SU-DHL-6 (cell line): ENCODE results near the gene EIF3I.

Experiments
- H2AFZ ChIP-seq: fragments of 200-600 bp; sonication (generic); 2 replicates; pipeline ENCODE4 v1.6.1; 2014; ENCODE audit warnings: low read depth, mild to moderate bottlenecking, moderate library complexity, mixed read lengths, antibody characterized with exemption, low read length; ENCODE audit not compliant: severe bottlenecking
- H3F3A ChIP-seq: fragments of 200-600 bp; shearing (Covaris generic); 2 replicates; pipeline ENCODE4 v1.6.0; 2016; ENCODE audit warnings: antibody characterized with exemption, mild to moderate bottlenecking; ENCODE audit not compliant: insufficient read depth
- H3K27ac ChIP-seq: fragments of 200-600 bp; sonication (generic); 2 replicates; pipeline ENCODE4 v1.5.1; 2016; ENCODE audit warnings: low read depth, mild to moderate bottlenecking, low read length, moderate library complexity, mixed read lengths
- H3K27me3 ChIP-seq: fragments of 200-600 bp; sonication (generic), shearing (Covaris generic); 2 replicates; pipeline ENCODE4 v1.6.0; 2014; ENCODE audit warnings: mild to moderate bottlenecking, low read length
- H3K36me3 ChIP-seq: fragments of 200-600 bp; sonication (generic); 2 replicates; pipeline ENCODE4 v1.6.1; 2014; ENCODE audit warnings: mild to moderate bottlenecking, low read length, mixed read lengths
- H3K4me2 ChIP-seq: fragments of 300-600, 200-600 bp; shearing (Covaris generic), sonication (generic); 2 replicates; pipeline ENCODE4 v1.6.0; 2014; ENCODE audit warnings: low read length, low read depth, mild to moderate bottlenecking; ENCODE audit not compliant: poor library complexity, severe bottlenecking
- H3K4me3 ChIP-seq: fragments of 200-600 bp; sonication (generic); 2 replicates; pipeline ENCODE4 v1.5.1; 2014; ENCODE audit warnings: antibody characterized with exemption, low read length, mild to moderate bottlenecking, mixed read lengths; ENCODE audit not compliant: insufficient read depth, poor library complexity, severe bottlenecking
- H3K79me2 ChIP-seq: fragments of 200-600 bp; sonication (generic); 2 replicates; pipeline ENCODE4 v1.6.1; 2014; ENCODE audit warnings: mild to moderate bottlenecking, low read length, moderate library complexity; ENCODE audit not compliant: insufficient read depth
- H3K9ac ChIP-seq: fragments of 200-600 bp; sonication (generic); 2 replicates; pipeline ENCODE4 v1.7.0; 2014; ENCODE audit warnings: mild to moderate bottlenecking, low read length
- H3K9me2 ChIP-seq: fragments of 200-600 bp; sonication (generic); replicated peaks from 2 replicates; pipeline ENCODE4 v1.6.1; 2014; ENCODE audit warnings: low read length; ENCODE audit not compliant: insufficient read depth
- H3K9me3 ChIP-seq: fragments of 200-600 bp; sonication (generic); 2 replicates; pipeline ENCODE4 v1.6.1; 2014; ENCODE audit warnings: low read length, mixed read lengths; ENCODE audit not compliant: insufficient read depth
- H4K20me1 ChIP-seq: fragments of 200-600 bp; sonication (generic); 2 replicates; pipeline ENCODE4 v1.6.1; 2014; ENCODE audit warnings: low read depth, mild to moderate bottlenecking, antibody characterized with exemption, low read length, moderate library complexity, mixed read lengths
- CTCF ChIP-seq: fragments of 200-600 bp; sonication (generic); IDR thresholded peaks from one replicate; pipeline ENCODE4 v1.5.1; 2017; ENCODE audit warnings: antibody characterized with exemption, mild to moderate bottlenecking, low read length, moderate library complexity; ENCODE audit not compliant: insufficient read depth, poor library complexity, severe bottlenecking
- EZH2phosphoT487 ChIP-seq: fragments of 200-600 bp; sonication (generic), shearing (Covaris generic); conservative IDR thresholded peaks from 2 replicates; pipeline ENCODE4 v1.6.1; 2018; ENCODE audit warnings: mild to moderate bottlenecking, antibody characterized with exemption, low read length, moderate library complexity, mixed read lengths

EIF3I gene

GRCh38 chr1:32273391-32274208 lies 51.4 kb downstream of the EIF3I start:
- Histone ChIP-seq H3K79me2 (peaks cover 4% of the 10 kb centered on the region; the same call in 1 of the 2 replicates), H4K20me1 (no peaks in the 10 kb centered on the region), H3K9me2 (no peaks in the 10 kb centered on the region), H3K9me3 (no peaks in the 10 kb centered on the region), H3K9ac (peak overlapping the region; percentile 57), H2AFZ (peak overlapping the region; percentile 22), H3F3A (peaks cover 14% of the 10 kb centered on the region), H3K36me3 (no peaks in the 10 kb centered on the region), H3K4me3 (peak overlapping the region; percentile 42), H3K27ac (peak overlapping the region; percentile 85), H3K27me3 (no peaks in the 10 kb centered on the region), H3K4me2 (peak overlapping the region; percentile 75)
- no peak for TF ChIP-seq EZH2phosphoT487
- no peak for TF ChIP-seq CTCF

GRCh38 chr1:32274646-32275340 lies 52.6 kb downstream of the EIF3I start:
- Histone ChIP-seq H3K79me2 (peaks cover 4% of the 10 kb centered on the region; the same call in 1 of the 2 replicates), H3K36me3 (peaks cover under 1% of the 10 kb centered on the region; the same call in 1 of the 2 replicates), H3K27ac (peak overlapping the region; percentile 85), H3K4me2 (peak overlapping the region; percentile 75), H3K9me2 (no peaks in the 10 kb centered on the region), H4K20me1 (no peaks in the 10 kb centered on the region), H3K27me3 (no peaks in the 10 kb centered on the region), H3K4me3 (peak overlapping the region; percentile 42), H3K9ac (peak overlapping the region; percentile 57), H2AFZ (no peak overlapping the region), H3F3A (peaks cover 12% of the 10 kb centered on the region), H3K9me3 (no peaks in the 10 kb centered on the region)
- TF ChIP-seq EZH2phosphoT487 (no peak), CTCF (no peak)

- H3K9me2 ChIP-seq = no peaks in the 10 kb centered on the region
- H3K36me3 ChIP-seq = peaks cover 4% of the 10 kb centered on the region; the same call in 1 of the 2 replicates
- H3K9ac ChIP-seq = no peak overlapping the region
- H3K27me3 ChIP-seq = no peaks in the 10 kb centered on the region
- no peaks in the 10 kb centered on the region for H3K9me3 ChIP-seq
- H3K4me2 ChIP-seq = no peak overlapping the region
- H3K27ac ChIP-seq = no peak overlapping the region
- H4K20me1 ChIP-seq = no peaks in the 10 kb centered on the region
- no peak overlapping the region for H3K4me3 ChIP-seq
- peaks cover 4% of the 10 kb centered on the region; the same call in 1 of the 2 replicates for H3K79me2 ChIP-seq
- no peak overlapping the region for H2AFZ ChIP-seq
- TF ChIP-seq CTCF (no peak), EZH2phosphoT487 (no peak)
- H3F3A ChIP-seq = peaks cover 10% of the 10 kb centered on the region
Measured at GRCh38 chr1:32275424-32275823, 53.2 kb downstream of the EIF3I start.
